NAMALWA (cell line): ENCODE results near the gene FUT2.
A peak's percentile ranks its signal among the peaks of the same experiment; 100 is the strongest.
"Not testable (repeated sequence)": the region's sequence is repeated elsewhere in the genome, so short reads cannot be mapped to it uniquely, and the experiment has no call there.

Experiments
- DNase-seq: peaks from one replicate; pipeline ENCODE4 v3.0.0-alpha.2; 2015; ENCODE audit warnings: low spot score

The FUT2 gene

GRCh38 chr19:48702701-48703100 is 6.9 kb downstream of the FUT2 start:
- no peak for DNase-seq

- DNase-seq: no peak
Observed at GRCh38 chr19:48703316-48703715, 7.5 kb downstream of the FUT2 start.

- no peak for DNase-seq
Observed at GRCh38 chr19:48705431-48705830, 9.7 kb downstream of the FUT2 start.

GRCh38 chr19:48708471-48708870 is 12.7 kb downstream of the FUT2 start:
- no peak for DNase-seq

GRCh38 chr19:48711106-48711662 is 15.4 kb downstream of the FUT2 start:
- no peak for DNase-seq

- DNase-seq: peak; percentile 47
Observed at GRCh38 chr19:48713041-48713863, 17.5 kb downstream of the FUT2 start.

- peak; percentile 99 for DNase-seq
Observed at GRCh38 chr19:48713864-48714755, 18.3 kb downstream of the FUT2 start.

- no peak for DNase-seq
Observed at GRCh38 chr19:48714759-48715675, 19.2 kb downstream of the FUT2 start.

- no peak for DNase-seq
Observed at GRCh38 chr19:48715681-48716171, 20.0 kb downstream of the FUT2 start.

GRCh38 chr19:48716562-48717291 is 21.0 kb downstream of the FUT2 start:
- no peak for DNase-seq

- not testable (repeated sequence) for DNase-seq
Observed at GRCh38 chr19:48718106-48718505, 22.3 kb downstream of the FUT2 start.

GRCh38 chr19:48718711-48719231 is 23.0 kb downstream of the FUT2 start:
- DNase-seq: no peak

GRCh38 chr19:48719263-48720171 is 23.7 kb downstream of the FUT2 start, which contains the start of gene MAMSTR:
Gene MAMSTR, minus strand, starts transcription at chr19:48719725. Its CDS starts 694 bp downstream, at chr19:48719031.
- no peak for DNase-seq

GRCh38 chr19:48720251-48720612 is 24.5 kb downstream of the FUT2 start:
- no peak for DNase-seq

GRCh38 chr19:48720613-48721296 is 25.0 kb downstream of the FUT2 start:
- DNase-seq: peak; percentile 98

- no peak for DNase-seq
Observed at GRCh38 chr19:48722196-48722708, 26.5 kb downstream of the FUT2 start.

- peak; percentile 94 for DNase-seq
Observed at GRCh38 chr19:48724796-48725753, 29.3 kb downstream of the FUT2 start.
